Inflammatory macrophage treated with lipopolysaccharide for 1 hour (primary cell): ENCODE measurements around the gene FTO.

ENCODE experiments used
- DNase-seq, 2 donors: peaks; one replicate each; pipeline ENCODE4 v3.0.0-alpha.2; 2020 to 2022

Gene FTO

GRCh38 chr16:53756275-53756996, 52.5 kb downstream of the FTO start:
- no peak for DNase-seq

DNA sequence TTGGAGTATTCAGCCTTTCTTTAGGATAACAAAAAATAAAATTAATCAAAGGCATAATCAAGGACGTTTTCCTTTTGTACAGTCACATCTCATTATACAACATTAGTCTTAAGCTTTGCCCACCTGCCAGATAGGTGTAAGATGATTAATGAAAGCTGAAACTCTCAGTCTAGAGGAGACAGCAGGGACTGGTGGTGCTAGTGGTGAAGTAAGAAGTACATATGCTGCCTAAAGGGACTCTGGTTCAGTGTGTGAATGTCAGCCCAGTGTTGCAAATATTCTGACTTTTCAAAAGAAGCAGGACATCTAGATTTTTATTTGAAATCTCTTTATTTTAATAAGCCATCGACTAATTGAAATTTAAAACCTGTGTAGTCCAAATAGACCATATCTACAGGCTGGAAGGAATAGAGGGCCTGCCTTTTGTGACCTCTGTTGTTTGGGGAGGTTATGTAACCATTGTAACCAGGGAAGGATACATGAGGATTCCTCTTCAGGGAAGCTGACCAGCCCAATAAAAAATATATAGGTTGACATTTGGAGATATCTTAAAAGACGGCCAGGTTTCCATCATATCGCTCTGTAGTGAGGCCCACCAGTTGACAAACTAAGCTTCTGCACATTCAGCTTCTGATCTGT, 54.1 kb downstream of the FTO start:
- no peak for DNase-seq

GRCh38 chr16:53761962-53762703, 58.2 kb downstream of the FTO start:
- peak in 1 of 2 donors; percentile 47 for DNase-seq

DNA sequence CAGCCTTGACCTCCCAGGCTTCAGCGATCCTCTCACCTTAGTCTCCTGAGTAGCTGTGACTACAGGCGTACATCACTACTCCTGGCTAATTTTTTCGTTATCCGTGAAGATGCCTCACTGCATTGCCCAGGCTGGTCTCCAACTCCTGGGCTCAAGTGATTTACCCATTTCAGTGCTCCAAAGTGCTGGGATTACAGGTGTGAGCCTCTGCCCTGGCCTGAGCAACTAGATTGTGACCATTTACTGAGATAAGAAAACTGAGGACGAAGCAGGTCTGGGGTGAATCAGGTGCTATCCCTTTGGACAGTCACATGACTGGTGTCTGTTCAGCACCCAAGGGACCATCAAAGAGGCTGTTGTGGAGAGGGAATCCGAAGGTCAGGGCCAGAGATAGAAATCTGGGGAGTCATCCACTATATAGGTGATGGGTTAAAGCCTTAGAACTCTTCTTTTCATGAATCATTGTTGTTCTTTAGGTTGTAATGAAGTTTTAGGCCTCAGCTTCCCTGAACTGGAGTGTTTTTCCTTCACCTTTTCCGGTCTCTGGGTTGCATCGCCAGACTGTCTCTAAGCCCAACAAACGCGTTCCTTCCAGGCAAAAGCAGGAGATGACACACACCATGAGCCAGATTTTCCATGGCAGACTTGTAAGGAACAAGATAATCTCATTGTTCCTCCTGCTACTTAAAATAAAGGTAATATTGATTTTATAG, 62.5 kb downstream of the FTO start:
- DNase-seq, result no peak

DNA sequence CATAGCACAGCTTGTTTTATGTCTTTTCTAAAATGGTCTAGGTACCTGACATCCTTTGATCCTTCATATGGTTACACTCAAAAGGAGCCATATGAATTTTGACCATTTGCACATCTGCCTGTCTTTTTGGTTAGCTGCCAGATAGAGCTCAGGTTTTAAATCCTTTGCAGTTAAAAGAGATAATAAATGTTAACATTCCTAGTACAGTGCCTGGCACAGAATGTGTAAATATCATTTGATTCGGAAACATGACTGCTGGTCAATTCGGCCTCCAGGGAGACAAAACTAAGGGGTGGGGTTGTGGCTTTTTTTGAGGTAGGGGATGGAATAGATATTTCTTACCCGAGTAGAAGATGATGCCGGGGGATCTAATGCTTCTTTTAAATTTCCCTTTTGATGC, 64.2 kb downstream of the FTO start:
- DNase-seq, result no peak

- no peak for DNase-seq
Observed at GRCh38 chr16:53768593-53768992, 64.6 kb downstream of the FTO start.

DNA sequence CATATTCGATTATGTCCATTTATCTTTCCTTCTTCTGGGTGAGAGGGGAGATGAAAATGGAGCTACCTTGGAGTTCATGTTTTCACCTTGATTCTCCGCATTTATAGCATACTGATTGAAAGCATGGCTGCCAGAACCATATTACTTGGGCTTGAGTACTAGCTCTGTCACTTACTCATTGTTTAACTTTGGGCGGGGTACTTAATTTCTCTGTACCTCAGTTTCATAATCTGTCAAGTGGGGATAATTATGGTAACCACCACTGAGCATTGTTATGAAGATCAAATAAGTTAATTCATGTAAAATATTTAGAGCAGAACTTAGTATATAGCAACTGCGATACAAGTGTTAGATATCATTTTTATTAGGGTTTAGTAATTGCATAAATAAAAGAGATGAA, 65.2 kb downstream of the FTO start:
- DNase-seq, result no peak

DNA sequence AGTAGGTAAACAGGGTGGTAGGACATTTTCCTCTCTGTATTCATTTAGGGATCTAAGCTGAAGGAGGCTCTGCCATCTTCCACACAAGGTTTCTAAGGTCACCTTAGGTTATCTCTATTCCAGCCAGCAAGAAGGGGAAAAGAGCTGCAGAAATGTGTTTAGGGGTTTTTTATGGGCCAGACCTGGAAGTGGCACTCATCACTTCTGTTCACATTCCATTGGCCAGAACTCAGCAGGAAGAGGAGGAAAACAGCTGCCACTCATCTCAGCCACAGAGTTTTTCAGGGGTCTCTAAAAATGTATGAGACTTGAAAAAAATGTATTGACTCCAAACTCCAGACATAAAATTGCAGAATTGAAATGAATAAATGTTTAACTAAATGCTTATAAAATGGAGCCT, 65.8 kb downstream of the FTO start:
- no peak for DNase-seq

DNA sequence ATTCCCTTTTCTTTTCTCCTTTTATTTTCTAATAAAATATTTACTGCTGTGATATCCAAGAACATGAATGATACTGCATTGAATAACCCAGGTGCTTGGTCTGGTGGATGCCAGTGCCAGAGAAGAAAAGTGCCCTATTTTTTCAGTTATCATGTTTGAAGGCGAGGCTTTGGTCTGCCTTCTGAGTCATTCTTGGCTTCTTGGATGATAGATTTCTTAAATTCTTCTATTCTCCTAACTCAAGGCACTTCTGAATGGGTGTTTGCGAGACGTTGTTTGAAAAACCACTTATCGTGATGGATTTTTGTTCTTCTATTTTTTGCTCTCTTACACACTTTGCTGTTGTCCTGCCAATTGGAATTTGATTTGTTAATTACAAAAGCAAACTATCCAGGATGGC, 66.7 kb downstream of the FTO start:
- no peak for DNase-seq

- DNase-seq, result no peak
Observed at GRCh38 chr16:53771655-53772497, 67.9 kb downstream of the FTO start.

DNA sequence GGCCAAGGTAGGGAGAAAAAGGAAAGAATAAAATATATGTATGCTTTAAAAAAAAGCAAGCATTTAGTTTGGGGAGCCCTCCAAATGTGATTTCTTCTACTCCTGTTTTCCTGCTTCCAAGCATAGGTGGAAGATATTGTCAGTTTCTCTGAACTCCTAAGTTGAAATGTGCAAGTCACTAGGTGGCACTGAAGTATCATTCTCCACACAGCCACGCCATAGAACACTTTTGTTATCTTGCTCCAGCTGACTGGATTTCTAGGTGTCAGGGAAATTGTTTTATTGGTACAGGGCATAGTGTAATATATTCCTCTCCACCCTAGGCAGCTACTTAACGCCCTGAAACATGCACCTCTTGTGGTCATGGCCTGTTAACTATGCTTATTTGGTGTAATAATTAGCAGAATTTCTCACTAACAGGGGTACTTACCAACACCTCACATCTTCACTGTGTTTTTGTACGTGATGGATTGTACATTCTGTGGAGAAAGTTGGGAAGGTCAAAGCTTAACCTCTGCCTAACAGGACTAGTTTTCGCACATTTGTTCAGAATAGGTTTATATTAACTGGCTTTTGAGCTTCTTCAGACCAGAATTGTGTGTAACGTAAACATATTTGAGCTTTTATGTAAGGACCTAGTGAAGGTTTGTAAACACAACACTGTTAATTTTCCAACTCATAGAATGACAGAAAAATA, 69.3 kb downstream of the FTO start:
- peak; percentile 42 to 69 for DNase-seq

DNA sequence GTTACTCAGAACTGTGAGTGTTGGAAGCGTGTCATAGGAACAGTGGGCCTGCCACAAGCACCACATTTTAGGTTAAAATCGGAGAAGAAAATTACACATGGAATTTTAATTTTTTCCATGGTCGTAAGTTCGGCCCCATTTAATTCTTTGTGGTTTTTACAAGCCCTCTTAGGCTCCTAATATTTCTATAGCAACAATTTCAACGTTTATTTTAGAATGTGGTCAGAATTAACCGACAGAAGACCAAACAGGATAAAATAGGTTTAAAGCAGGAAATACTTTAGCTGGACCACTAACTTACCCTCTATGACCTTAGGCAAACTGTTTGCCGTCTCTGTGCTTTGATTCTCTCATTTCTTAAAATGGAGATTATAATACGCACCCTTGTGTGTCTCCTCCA, 69.9 kb downstream of the FTO start:
- DNase-seq, result no peak

- no peak for DNase-seq
Observed at GRCh38 chr16:53775106-53775820, 71.3 kb downstream of the FTO start.

DNA sequence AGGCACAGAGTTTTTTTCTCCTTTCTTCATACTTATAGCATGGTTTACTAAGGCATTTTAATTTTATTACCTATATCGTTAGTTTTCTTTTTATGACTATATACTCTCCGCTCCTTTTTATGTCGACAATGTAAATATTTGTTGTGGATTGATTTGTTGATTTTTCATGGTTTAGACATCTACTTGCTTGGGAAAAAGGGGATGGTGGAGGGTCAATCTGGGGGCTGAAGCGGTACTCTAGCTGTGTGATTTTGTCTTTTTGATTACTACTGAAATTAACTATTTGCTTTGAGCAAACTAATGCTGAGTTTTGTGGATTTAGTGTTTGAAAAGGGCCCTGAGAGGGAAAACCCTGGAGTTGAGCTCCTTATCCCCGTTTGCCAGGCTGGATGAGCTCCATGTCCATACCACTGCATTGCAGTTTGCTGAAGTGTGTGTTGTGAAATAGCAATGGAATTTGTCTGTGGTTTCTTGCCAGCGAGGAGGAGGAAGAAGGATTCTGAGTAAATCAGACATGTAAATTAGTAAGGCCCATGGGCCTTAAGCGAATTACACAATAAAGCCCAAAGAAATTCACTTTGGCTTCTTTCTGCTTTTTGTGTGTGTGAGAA, 72.0 kb downstream of the FTO start:
- peak; percentile 83 to 86 for DNase-seq

DNA sequence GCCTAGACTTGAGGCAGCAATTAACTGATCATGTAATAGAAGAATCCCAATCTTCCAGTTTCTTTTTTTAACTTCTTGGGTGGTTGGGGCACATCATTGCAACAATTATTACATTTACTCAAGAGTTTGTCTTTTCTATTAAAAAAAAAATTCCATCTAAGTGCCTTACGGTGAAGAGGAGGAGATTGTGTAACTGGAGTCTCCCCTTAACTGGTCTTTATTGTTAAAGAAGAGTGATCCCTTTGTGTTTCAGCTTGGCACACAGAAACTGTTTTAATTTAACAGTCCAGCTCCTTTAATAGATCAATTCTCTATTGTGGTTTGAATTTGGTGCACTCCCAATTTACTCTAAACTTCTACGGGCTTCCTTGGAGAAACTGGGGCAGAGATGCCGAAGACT, 75.2 kb downstream of the FTO start:
- no peak for DNase-seq

DNA sequence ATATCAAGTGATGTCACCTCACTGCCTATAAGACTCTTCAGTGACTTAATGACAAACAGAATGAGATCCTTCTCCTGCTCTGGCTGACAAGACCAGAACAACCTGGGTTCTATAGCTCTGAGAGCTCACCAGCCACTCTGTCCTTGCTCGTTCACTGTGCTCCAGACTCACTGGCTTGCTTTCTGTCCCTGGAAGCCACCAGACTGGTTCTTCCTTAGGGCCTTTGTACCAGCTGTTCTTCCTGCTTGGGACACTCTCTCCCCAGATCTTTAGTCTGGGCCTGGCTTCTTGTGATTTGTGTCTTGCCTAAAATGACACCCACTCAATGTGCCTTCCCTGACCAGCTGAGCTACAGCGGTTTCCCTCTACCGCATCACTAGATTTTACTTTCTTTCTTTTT, 76.1 kb downstream of the FTO start:
- DNase-seq, result no peak

DNA sequence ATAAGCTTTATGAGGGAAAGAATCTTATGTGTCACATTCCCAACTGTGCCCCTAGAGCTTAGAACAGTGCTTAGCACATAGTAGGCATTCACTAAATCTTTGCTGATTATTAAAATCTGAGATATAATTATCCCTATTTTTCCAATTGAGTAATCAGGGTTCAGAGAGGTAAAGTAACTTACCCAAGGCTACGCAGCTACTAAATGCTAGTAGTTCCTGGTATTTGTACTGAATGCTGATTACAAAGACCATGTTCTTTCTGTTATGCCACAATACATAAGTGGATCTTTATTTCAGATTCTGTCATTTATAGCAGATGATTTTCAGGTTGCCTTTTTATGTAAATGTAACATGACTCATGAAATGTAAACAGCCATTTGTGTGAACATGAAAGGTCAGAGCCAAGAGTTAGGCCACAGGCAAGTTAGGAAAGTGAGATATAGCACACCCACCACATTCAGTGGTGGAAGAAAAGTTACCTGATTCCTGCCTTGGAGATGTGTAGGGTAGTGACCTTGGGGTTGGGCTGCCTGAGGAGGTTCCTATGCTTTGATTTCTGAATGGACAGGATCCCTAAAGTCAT, 77.2 kb downstream of the FTO start:
- no peak for DNase-seq

GRCh38 chr16:53782148-53782547, 78.2 kb downstream of the FTO start:
- DNase-seq, result no peak

- DNase-seq, result no peak
Observed at GRCh38 chr16:53784291-53784690, 80.3 kb downstream of the FTO start.

DNA sequence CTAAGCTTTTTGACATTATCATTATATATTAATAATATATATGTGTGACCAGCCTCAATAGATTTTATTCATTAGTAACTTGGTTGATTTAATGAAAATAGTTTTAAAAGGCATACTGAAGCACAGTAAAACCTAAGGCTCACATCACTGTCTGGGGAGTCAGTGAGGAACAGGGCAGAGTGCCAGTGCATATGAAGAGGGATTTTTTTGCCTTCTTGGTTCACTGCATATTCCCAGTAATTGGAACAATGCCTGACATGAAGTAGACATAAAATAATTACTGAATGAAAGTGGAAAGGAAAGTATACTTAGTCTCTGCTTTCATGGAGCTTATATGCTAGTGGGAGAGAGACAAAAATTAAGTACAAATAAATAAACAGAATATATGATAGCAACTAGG, 81.1 kb downstream of the FTO start:
- no peak for DNase-seq
